Measurements from ENCODE around the gene GPR158. TPM values are rescaled to one million over a fixed set of nuclear protein-coding genes. Genes with fewer than 3 reads are reported as not detected.

GPR158 gene
- total RNA-seq, 2 donors from 2014 or later: 0.07 to 0.16 TPM

DNA sequence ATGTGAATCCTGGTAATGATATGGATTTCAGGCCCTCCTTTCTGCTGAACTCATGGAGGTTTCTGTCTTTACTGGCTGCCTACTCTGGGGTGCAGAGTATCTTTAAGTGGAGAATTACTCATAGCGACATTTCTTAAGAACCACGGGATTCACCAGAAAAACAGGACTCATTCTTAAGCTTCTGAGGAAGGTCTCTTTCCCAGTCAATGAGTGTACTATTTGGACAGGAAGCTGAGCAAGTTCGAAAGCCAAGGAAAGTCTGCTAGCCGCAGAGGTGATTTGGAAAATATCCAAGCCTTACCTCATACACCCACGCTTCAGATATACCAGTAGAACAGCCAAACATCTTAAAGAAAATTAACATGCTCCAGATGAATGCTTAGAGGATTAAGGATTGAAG lies 381.7 kb downstream of the GPR158 start:
- no peak overlapping the region for H3K27ac ChIP-seq
- TF ChIP-seq, protein P1, sequence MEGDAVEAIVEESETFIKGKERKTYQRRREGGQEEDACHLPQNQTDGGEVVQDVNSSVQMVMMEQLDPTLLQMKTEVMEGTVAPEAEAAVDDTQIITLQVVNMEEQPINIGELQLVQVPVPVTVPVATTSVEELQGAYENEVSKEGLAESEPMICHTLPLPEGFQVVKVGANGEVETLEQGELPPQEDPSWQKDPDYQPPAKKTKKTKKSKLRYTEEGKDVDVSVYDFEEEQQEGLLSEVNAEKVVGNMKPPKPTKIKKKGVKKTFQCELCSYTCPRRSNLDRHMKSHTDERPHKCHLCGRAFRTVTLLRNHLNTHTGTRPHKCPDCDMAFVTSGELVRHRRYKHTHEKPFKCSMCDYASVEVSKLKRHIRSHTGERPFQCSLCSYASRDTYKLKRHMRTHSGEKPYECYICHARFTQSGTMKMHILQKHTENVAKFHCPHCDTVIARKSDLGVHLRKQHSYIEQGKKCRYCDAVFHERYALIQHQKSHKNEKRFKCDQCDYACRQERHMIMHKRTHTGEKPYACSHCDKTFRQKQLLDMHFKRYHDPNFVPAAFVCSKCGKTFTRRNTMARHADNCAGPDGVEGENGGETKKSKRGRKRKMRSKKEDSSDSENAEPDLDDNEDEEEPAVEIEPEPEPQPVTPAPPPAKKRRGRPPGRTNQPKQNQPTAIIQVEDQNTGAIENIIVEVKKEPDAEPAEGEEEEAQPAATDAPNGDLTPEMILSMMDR (IDR thresholded peaks at IDR 0.05): no peak
- H3K4me3 ChIP-seq: no peak overlapping the region
- intact Hi-C loops (cut with DNase I): no loop called here
- DNase-seq: no peak
- no peaks in the 10 kb centered on the region for H3K4me1 ChIP-seq
- no peak overlapping the region for H3K9ac ChIP-seq (ENCODE audit: low read depth in 2 of 2, low read length in 2 of 2)
- H3K27me3 ChIP-seq: no peaks in the 10 kb centered on the region
- H3K9me3 ChIP-seq: no peaks in the 10 kb centered on the region
- H3K36me3 ChIP-seq: no peaks in the 10 kb centered on the region

DNA sequence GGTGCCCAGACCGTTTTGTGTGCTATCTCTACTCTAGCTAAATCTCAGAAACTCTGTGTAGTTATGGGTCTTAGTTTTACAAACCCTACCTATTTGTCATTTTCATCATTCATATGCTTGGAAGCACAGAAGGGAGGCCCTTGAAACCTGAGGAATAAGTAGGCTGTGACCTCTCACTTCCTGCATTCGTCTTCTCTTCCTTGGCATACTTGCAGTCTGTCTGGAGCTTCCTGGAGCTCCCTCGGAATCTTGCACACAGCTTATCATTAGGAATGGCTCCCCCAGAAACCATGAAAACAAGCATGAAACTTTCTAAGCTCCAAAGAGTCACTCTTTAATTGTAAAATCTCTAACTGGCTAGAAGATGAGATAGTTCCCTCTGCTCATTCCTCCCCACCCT lies 382.3 kb downstream of the GPR158 start:
- Histone ChIP-seq H3K36me3 (no peaks in the 10 kb centered on the region), H3K27ac (no peak overlapping the region), H3K27me3 (no peaks in the 10 kb centered on the region), H3K4me3 (no peak overlapping the region), H3K9ac (ENCODE audit: low read depth in 2 of 2, low read length in 2 of 2) (no peak overlapping the region), H3K9me3 (no peaks in the 10 kb centered on the region), H3K4me1 (no peaks in the 10 kb centered on the region)
- intact Hi-C loops (cut with DNase I): no loop called here
- no peak for DNase-seq
- TF ChIP-seq, protein P1 (IDR thresholded peaks at IDR 0.05): no peak

DNA sequence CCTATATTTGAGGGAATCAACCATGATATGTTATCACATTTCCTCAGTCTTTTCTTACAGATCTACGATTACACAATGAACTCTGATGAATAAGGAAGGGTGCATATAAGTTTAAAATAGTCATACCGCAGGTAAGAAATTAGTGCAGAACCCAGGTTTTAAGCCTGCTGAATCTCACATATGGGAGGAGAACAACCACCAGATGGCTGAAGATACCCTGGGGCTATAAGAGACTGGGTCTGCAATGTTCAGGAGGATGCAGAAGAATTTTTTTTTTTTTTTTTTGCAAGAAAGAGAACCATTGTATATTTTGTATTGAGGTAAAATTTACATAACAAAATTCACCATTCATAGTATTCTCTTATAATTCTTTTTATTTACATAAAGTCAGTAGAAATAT lies 387.0 kb downstream of the GPR158 start:
- Histone ChIP-seq H3K4me3 (no peak overlapping the region), H3K9ac (ENCODE audit: low read depth in 2 of 2, low read length in 2 of 2) (no peak overlapping the region), H3K27me3 (no peaks in the 10 kb centered on the region), H3K4me1 (no peaks in the 10 kb centered on the region), H3K9me3 (no peaks in the 10 kb centered on the region), H3K27ac (no peak overlapping the region), H3K36me3 (no peaks in the 10 kb centered on the region)
- DNase-seq: no peak
- intact Hi-C loops (cut with DNase I): no loop called here
- TF ChIP-seq, protein P1 (IDR thresholded peaks at IDR 0.05): no peak

DNA sequence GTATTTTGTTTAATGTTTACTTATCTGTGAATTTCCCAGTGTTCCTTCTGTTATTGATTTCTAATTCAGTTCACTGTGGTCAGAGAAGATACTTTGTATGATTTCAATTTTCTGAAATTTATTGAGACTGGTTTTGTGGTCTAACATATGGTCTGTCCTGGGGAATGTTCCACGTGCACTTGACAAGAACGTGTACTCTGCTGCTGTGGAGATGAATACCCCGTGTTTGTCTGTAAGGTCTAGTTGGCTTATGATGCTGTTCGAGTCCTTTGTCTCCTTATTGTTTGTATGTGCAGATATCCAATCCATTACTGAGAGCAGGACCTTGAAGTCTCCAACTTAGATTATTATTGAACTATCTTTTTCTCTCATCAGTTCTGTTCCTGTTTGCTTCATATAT lies 387.7 kb downstream of the GPR158 start:
- no peaks in the 10 kb centered on the region for H3K36me3 ChIP-seq
- no peak overlapping the region for H3K9ac ChIP-seq (ENCODE audit: low read depth in 2 of 2, low read length in 2 of 2)
- intact Hi-C loops (cut with DNase I): no loop called here
- no peaks in the 10 kb centered on the region for H3K27me3 ChIP-seq
- H3K4me1 ChIP-seq: no peaks in the 10 kb centered on the region
- TF ChIP-seq, protein P1 (IDR thresholded peaks at IDR 0.05): no peak
- H3K4me3 ChIP-seq: no peak overlapping the region
- no peaks in the 10 kb centered on the region for H3K9me3 ChIP-seq
- H3K27ac ChIP-seq: no peak overlapping the region
- no peak for DNase-seq

DNA sequence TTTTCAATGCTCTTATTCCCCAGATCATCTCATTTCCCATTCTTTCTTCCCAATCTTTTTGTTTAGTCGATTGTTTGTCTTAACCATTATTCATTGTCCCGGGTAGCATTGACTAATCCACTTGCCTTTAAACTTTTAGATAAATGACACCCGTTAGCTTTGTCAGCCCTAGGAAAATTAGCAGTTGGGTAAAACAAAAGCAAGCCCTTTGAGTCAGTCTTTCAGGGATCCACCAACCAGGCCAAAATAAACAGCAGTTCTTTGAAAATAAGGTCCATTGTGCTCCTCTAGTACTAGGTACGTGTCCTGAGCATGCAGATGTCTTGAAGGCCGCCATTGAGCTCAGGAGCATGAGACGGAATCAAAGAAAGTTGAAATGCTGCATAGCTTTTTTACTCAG lies 389.6 kb downstream of the GPR158 start:
- intact Hi-C loops (cut with DNase I): no loop called here
- no peaks in the 10 kb centered on the region for H3K36me3 ChIP-seq
- H3K9ac ChIP-seq (ENCODE audit: low read depth in 2 of 2, low read length in 2 of 2): no peak overlapping the region
- TF ChIP-seq, protein P1 (IDR thresholded peaks at IDR 0.05): no peak
- H3K4me3 ChIP-seq: no peak overlapping the region
- no peaks in the 10 kb centered on the region for H3K27me3 ChIP-seq
- H3K27ac ChIP-seq: no peak overlapping the region
- no peaks in the 10 kb centered on the region for H3K9me3 ChIP-seq
- no peak for DNase-seq
- H3K4me1 ChIP-seq: no peaks in the 10 kb centered on the region

DNA sequence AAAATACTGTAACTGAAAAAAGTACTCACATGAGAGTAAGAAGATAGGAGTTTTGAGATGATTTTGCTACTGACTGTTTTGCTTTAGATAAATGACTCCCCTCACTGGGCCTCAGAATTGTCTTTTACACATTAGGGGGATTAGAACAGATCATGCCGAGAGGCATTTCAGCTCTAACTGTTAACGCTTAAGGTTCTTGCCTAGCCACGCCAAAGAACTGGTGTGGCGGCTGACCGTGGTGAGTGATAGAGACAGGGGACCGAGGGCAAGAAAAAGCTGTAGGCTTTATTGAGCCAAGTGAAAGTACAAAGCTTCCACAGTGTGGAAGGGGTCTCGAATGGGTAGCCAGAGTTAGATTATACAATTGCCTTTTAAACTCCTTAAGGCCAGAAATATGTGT lies 390.8 kb downstream of the GPR158 start:
- Histone ChIP-seq H3K27ac (no peak overlapping the region), H3K9ac (ENCODE audit: low read depth in 2 of 2, low read length in 2 of 2) (no peak overlapping the region), H3K4me3 (no peak overlapping the region), H3K4me1 (no peaks in the 10 kb centered on the region), H3K36me3 (no peaks in the 10 kb centered on the region), H3K27me3 (no peaks in the 10 kb centered on the region), H3K9me3 (no peaks in the 10 kb centered on the region)
- intact Hi-C loops (cut with DNase I): no loop called here
- DNase-seq: no peak
- TF ChIP-seq, protein P1 (IDR thresholded peaks at IDR 0.05): no peak

Data from colonic mucosa (tissue), 4 donors.